ENCODE results near the gene TMEM131.

TMEM131 gene

DNA sequence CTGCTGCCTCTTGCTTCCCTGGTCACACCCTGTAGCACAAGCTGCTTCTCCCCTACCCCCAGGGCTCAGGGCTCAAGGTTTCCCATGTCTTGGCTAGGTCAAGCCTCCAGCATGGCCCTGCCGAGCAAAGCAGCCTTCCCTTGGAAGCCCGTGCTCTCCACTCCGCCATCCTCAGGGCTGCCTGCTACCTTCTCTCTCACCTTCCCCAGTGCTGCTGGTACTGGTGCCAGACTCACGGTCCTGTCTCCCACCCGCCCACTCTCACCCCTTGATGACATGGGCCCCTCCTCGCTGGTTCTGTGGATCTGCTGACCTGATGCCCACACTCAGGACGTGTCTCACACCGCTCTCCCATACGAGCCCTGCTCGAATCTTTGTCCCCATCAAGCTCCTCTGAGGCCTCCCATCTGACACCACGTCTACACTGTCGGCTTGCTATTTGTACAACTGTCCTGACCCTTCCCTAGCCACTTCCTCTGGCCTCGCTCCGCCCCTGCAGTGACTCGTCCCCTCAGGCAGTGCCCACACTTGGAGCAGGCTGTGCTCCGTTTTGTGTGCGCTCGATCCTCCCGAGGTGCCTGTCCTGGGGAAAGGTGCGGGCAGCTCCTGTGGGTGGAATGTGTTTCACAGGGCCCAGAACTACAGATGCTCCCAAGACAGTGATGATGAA is 232.4 kb downstream of the TMEM131 start:
- no peak for DNase-seq (ENCODE audit: low read depth)

DNA sequence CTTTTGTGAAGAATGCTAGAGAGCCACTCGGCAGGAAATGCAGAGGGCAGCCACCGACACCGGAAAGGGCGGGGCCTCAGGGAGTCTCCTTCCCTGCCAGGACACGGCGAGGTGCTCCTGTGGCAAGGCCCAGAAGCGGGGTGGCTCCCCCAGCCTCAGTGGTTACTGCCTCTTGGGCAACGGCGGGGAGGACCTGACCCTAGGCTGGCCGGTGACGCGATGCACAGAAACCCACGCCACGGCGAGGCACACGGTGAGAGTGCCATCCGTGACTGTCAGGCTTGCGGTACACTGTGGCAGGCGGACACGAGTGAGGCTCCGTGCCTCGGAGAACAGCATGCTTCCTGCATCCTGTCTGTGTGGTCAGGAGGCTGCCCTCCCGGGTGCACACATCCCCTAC is 234.6 kb downstream of the TMEM131 start:
- peak; percentile 16 for DNase-seq (ENCODE audit: low read depth)

DNA sequence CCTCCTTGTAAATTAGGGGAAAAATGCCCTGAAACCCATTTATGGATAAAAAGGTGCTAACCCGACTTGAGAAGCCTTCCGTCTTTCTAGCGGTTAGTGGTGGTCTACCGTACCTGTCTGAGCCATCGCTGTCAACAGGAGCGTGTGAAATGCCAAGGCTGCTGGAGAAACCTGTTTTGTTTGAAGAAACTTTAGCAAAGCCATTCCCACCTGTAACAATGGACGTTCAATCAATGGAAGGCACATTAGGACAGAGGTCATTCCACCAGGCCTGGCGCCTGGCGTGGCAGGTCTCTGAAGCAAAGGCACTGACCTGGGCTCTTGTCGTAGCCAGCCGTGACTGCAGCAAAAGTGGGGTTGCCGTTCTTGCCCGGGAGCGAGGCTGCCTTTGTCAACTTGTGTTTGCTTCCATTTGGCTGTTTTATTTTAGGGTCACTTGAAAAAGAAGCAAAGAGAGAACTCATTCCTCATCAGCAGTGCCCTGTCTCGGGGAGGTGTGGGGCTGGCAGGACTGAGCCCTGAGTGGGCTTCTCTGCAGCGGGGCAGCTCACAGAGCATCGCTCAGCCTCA is 235.2 kb downstream of the TMEM131 start:
- no peak for DNase-seq (ENCODE audit: low read depth)

DNA sequence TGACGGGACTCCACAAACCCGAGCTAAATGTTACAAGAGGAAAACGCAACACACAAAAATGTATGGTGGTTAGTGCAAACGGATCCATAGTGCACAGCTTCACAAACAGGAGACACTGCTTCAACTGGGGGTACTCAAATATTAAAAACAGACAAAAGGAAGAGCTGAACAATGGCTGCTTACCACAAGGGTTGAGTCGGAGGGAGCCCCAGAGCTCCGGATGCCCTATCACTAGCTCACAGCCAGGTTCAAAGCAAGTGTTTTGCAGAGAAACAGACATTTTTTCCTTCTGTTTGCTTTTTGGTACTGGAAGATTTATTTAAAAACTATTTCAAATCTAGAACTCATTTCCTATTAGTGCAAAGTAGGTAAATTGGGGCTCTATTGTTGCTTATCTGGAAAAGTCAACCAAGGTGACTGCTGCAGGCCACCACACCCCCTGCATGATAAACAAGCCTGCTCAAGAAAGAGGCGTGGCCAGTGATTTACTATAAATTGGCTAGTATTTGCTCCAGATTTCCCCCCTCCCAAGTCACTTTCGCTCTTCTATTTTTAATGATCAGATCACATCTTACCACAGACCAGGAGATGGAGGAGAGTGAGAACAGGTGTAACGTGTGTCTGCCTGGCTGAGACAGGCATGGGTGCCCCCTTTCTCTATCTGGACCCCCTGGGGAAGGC is 235.9 kb downstream of the TMEM131 start:
- DNase-seq (ENCODE audit: low read depth) = no peak

DNA sequence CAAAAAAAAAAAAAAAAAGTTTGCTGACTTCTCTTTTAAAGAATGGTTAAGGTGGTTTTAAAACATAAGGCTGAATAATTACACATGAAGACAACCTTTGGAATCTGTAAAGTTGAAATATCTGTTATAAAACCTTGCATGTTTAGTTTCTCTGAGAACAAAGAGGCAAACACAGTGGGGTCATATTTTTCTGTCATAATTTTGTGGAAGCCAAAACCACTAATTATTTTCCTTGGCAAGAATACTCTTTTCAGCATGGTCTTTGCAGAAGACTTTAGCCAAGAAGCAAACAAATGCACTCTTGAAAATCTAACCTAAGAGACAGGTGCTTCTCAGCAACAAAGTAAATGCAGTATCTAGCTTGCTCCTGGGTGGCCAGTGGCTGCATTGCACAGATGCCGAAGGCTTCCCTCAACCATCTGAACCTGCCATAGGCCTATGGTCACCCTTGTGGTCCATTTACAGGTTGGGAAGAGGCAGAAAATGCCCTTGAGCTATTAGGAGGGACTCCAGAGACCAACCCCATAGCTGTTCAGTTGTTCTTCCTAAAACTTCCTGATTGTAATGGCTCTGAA is 237.5 kb downstream of the TMEM131 start:
- no peak for DNase-seq (ENCODE audit: low read depth)

DNA sequence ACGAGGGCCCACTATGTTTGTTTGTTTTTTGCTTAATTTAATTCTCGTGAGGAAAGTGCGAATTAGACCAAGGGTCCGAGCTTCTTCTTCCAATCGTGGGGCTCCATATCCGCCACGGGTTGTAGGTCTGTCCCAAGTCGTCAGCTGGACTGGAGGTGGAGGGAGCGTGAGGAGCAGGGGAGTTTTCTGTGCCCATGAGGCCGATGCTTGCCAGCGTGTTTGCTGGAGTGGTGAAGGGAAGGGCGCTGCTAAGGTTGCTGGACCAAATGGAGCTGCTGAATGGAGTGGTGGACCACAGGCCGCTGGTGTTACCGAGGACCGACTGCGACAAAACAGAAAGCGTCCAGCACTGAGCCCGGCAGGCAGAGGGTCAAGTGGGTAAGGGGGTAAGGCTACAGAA is 238.7 kb downstream of the TMEM131 start:
- no peak for DNase-seq (ENCODE audit: low read depth)

DNA sequence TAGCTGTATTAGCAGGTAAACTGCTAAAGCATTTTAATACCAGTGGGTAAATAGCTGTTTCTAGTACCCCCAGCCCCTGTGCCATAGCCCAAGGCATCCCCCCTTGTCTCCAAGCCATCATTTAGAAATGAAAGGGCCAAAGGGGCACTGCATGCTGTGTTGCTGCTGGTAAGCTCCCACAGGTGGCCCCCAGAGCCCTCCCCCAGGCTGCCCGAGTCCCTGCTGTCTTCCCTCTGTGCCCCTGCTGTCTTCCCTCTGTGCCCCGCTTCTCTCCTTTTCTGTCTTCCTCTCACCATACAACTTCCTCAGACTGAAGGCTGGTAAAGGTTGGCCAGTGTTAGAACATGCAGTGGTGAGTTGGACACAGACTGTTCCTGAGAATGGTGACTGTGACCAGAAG is 240.3 kb downstream of the TMEM131 start:
- DNase-seq (ENCODE audit: low read depth) = no peak

DNA sequence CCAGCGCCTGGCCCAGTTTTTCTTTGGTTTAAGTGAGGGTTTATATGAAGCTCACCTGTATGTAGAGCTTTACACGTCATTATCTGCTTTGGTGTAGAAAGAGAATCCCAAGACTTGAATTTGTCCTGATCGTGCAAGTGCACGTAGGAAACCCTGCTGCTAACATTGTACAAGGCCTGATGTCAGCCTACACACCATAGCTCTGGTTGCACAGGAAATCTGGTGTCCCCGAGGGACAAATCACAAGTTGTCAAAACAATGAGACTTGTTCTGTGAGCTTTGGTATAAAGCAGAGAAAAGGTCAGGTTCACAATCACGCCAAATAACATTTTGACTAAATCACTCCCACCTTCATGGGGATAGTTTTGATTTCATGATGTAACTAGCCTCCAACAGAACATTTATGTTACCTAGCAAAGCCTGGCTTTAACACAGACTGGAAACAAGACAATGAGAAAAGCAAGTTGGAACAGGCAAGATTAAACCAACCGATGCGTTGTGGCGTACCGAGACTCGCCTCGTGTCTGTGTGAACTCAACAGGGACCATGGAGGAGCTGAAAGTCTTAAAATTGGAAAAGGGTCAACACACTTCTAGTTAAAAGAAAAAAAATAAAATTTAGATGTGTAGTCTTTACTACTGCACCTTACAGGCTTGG is 240.9 kb downstream of the TMEM131 start:
- DNase-seq (ENCODE audit: low read depth) = no peak

DNA sequence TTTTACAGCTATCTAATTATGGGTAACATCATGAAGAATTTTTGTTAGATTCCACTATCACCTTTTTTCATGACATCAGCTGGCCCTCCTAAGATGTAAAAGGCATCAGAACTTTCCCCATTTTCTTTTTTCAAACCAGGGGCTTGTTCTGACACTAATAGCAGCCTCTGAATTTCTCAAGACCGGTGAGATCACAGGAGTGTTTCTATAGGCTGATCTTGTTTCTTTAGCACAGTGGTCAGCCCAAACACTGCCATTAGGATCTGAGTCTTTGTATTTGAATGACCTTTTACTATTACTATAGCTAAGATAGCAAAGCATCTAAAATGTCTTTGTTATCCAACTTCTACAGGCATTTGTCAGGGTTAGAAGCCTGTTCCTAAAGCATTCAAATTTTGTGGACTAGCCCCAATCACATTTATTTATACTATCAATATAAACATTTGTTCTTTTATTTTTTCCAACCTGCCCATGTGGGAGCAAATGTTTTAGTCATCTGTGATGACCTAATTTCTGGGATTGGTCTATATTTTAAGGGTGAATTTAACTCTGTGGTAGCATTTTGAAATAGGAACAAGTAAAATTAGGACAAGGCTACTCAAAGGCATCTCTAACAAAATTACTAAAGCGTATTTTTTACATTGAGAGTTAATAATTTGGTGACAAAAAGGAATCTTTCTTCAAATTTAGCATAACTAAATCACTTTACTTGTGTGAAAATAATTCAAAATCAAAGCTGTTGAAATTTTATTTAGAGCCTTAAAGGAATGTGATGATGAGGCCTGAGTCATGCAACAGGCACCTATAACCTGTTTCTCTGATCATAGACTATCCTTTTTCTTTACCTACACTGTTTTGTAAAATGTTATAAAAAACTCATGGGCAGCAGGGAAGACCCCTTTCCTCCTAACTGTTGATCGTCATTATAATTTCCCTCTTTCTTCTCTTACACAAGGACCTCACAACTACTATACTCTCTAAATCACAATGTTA is 243.1 kb downstream of the TMEM131 start:
- no peak for DNase-seq (ENCODE audit: low read depth)

DNA sequence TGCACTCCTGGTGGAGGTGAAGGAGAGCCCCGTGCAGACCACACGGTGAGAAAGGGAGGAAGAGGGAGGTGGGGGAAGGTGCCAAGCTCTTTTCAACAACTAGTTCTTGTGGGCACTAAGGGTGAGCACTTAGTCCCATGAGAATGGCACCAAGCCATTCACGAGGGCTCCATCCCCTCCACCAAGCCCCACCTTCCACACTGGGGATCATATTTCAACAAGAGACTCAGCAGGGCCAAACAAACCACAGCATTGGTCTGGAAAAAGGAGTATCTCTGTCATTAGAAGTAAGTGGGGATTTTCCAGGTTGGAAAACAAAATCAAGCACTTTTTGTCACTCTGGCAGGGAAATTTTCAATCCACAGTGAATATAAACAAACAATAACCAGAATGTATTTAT is 244.0 kb downstream of the TMEM131 start:
- no peak for DNase-seq (ENCODE audit: low read depth)

DNA sequence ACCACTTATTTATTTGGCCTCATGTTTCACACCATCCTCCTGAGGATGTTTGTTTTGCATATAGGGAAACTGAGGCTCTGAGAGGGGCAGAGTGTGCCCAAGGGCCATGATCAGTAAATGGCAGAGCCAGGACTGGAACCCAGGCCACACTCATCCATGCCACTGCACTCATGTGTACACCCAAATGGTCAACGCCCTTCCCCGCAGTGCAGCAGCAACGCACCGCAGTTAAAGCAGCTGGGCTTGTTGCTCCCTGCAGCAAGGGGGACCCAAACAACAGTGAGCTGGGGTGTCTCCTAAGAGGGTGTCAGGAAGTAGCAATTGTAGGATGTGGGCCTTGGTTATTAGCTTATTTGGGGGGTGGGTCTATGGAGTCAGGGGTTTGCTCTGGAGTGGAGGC is 245.7 kb downstream of the TMEM131 start:
- no peak for DNase-seq (ENCODE audit: low read depth)

DNA sequence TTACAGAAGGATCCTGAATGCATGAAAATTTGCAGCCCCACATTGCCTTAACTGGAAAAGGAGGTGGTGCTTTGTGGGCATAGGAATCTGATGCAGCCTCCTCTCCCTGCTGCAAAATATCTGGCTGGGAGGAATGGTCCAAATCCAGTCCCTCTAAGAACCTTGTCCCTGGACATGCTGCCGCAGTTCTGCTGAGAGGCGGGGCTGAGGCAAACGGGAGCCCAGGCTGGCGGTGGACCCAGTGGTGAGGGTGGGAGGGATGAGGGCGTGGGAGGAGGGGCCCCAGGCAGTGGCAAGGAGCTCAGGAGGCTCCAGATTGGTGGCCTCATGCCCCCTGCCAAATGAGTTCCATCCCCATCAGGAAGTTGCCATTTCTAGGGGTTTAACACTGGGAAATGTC is 246.2 kb downstream of the TMEM131 start:
- DNase-seq (ENCODE audit: low read depth) = no peak

DNA sequence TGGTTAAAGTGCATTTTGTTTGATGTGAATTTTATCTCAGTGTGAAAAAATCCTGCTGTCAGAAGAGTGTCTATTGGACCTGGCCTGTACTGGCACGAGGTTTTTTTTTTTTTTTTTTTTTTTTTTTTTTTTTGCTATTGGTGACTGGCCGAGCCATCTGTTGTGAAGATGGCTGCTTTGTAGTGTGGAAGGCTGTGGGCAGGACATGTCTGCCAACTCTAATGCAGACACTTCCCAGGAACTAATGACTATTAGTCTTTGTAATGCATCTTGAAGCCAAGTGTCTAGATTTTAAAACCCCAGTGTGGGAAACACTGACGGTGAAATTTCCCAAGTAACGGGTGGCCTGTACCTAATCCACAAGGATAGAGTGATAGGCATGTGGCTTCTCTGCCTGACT is 248.0 kb downstream of the TMEM131 start:
- DNase-seq (ENCODE audit: low read depth) = no peak

DNA sequence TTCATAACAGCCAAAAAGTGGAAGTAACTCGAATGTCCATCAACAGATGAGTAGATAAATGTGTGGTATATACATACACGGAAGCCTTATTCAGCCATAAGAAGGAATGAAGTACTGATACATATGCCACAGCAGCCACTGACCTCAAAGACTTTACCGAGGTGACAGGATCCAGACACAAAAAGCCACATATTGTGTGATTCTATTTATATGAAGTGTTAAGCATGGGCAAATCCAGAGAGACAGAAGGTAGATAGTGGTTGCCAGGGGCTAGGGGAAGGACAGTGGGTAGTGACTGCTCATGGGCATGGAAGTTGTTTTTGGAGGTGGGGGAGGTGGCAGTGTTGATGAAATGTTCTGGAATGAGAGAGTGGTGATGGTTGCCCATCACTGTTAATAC is 248.5 kb downstream of the TMEM131 start:
- no peak for DNase-seq (ENCODE audit: low read depth)

DNA sequence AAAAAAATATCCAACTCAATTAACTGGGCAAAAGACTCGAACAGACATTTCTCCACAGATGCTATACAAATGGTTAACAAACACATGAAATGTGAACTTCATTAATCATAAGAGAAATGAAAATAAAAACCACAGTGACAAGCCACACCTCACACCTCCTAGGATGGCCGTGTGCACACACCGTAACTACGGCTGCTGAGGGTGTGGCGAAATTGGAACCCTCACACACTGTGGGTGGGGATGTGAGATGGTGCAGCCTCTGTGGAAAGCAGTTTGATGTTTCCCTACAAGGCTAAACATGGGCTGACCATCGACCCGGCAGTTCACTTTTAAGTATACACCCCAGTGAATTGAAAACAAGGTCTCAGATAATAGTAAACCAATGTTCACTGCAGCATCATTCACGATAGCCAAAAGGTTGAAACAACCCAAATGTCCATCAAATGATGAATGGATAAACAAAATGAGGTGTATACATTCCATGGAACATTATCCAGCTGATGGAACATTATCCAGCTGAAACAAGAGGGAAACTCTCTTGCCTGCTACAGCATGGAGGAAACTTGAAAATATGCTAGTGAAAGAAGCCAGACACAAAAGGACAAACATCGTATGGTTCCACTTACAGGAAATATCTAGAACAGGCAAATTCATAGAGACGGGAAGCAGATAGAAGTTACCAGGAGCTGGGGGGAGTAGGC is 250.1 kb downstream of the TMEM131 start:
- peak; percentile 7 for DNase-seq (ENCODE audit: low read depth)

DNA sequence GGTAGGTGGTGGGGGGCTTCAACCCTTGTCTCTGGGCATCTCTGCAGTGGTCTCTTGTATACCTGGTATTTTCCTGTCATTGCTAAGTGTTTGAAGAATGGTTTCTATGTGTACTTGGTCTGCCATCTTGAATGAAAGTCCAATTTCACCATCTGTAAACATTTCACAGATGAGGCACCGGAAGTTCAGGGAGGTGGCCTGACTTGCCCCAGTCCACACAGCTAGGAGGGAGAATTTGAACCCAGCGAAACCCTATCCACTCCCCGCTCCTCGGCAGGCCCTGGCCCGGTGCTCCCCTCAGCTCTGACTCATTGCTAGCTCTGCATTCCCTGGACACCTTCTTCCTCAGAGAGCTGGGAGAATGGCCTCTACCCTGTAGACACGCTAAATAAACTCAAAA is 251.8 kb downstream of the TMEM131 start:
- DNase-seq (ENCODE audit: low read depth) = no peak

DNA sequence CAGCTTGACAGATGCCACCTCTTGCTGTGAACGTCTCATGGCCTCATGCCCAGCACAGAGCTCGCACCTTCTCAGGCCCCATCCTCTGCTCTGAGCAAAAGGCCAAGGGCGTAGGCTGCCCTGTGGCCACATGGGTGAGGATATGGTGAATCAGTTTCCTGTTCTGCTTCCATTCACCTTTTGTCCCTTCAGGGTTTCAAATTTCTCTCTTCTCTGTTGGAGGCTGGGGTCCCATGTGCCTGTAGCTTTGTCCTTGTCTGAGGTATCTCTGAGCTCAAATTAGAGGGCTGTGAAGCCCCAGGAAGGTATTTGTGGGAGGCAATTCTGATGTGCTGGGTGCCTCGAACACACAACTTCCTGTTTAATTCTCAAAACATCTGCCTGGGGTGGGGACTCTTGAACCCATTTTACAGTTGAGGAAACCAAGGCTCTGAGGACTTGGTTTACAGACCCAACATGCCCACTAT is 253.3 kb downstream of the TMEM131 start:
- no peak for DNase-seq (ENCODE audit: low read depth)

DNA sequence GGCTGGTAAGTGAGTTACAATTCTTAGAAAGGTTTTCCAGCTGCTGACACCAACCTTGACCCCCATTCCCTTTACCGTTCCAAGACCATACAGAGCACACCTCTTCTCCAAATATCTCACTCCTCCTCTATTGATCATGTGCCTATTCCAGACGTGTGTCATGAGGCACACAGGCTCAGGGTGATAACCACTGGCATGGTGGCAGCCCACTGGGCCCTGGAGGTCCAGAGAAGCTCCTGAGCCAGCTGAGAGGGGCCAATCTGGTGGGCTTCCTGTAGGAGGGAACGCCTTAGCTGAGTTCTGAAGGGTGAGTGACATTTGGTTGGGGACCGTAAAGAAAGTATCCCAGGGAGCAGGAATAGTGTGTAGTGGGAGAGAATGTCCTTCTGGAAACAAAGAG is 254.1 kb downstream of the TMEM131 start:
- no peak for DNase-seq (ENCODE audit: low read depth)

DNA sequence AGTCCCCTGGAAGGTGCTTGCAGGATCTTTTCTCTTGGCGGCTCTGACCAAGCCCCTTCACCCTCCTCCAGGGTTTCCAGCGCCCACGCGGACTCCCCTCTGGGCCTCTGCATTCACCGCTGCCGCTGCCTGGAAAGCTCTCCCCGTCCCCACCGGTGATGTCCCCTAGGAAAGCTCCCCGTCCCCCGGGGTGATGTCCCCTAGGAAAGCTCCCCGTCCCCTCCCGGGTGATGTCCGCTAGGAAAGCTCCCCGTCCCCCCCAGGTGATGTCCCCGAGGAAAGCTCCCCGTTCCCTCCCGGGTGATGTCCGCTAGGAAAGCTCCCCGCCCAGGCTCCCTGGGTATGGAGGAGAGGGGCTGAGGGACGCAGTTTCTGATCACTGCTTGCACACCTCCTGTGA is 254.5 kb downstream of the TMEM131 start:
- DNase-seq (ENCODE audit: low read depth) = no peak

DNA sequence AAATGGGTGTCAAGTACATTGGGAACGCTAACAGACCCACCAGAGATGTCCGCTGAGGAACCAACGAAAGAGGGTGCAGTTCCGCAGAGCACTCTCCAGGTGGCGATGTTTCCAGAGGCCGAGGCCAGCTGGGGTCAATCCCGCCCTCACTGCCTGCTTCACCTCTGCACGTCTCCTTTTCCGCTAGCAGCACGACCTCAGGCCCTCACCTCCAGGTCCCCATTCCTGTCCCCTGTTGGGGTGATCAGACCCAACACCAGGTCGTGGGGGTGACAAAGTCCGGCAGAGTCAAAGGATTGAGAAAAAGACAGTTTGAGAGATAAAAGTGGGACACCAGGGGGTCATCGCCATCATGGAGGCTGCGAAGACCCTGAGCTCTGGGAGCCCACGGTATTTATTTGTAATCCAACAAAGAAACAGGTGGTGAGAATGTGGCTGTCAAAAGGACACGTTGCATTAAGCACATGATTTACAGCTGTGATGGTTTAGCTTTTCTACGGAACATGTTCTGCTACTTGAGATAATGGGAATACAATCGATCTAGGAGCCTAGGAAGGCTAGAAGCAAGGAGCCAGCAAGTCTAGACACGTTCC is 255.1 kb downstream of the TMEM131 start:
- no peak for DNase-seq (ENCODE audit: low read depth)

DNA sequence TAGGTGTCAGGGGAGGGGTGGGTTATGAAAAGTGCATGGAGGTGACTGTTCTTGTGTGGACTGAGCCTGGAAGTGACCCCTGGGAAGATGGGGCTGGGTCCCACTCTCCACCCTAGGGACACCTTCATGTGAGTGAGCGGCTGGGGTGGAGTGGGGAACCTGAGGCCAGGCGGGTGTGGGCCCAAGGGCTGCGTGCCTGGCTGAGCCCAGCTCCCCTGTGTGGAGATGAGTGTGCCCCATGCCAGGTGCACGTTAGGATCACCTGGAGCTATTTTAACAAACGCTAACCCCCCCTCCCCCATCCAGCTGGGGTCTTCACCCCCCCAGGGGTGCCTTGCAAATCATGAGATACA is 255.9 kb downstream of the TMEM131 start:
- no peak for DNase-seq (ENCODE audit: low read depth)
